HG02885 (cell line): ENCODE measurements around the gene RAB3A.

Source experiments
- ATAC-seq: cut with Tn5 transposase; IDR thresholded peaks from one replicate; pipeline ENCODE4 v1.9.1; 2021; ENCODE audit warnings: mild to moderate bottlenecking; ENCODE audit not compliant: unreplicated experiment, poor library complexity

RAB3A gene, protein sequence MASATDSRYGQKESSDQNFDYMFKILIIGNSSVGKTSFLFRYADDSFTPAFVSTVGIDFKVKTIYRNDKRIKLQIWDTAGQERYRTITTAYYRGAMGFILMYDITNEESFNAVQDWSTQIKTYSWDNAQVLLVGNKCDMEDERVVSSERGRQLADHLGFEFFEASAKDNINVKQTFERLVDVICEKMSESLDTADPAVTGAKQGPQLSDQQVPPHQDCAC

DNA sequence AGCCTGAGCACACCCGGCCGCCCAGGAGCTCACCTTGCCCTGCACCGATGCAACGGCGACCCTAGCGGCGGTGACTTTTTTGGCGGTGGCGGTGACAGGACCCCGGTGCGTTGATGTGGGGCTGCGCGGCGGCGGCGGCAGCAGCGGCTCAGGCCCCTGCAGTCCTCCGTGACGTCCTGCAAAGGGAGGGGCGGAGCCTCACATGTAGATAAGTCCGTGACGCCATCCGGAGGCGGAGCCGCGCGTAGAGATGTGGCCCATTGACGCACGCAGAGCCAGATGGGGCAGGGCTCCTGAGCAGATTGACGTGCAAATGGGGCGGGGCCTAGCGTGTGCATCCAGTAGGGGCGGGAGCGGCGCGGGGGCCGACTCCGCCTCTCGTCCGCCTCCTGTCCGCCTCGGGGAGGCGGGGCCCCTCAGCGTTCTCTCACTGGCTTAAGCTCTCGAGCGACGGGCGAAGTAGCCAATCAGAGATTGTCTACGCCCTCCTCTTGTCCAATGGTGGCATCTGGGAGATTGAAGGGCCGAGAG is at the start of gene RAB3A:
TSS of gene RAB3A (minus strand) at position 180 of the 531 bp plus-strand sequence. CDS start 1,302 bp downstream, outside the sequence.
- peak; percentile 89 for ATAC-seq

DNA sequence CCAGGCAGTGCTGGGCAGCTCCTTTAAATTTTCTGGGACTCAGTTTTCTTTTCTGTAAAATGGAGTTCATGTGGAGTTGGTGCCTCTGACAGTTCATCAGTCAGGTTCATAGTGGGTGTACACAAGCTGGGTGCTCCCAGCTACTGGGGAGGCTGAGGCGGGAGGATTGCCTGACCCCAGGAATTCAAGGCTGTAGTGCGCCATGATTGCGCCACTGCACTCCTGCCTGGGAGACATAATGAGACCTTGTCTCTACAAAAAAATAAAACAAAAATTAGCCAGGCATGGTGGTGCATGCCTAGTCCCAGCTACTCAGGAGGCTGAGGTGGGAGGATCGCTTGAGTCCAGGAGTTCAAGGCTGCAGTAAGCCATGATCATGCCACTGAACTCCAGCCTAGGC is 49.3 kb upstream of the RAB3A start:
- ATAC-seq, result no peak

DNA sequence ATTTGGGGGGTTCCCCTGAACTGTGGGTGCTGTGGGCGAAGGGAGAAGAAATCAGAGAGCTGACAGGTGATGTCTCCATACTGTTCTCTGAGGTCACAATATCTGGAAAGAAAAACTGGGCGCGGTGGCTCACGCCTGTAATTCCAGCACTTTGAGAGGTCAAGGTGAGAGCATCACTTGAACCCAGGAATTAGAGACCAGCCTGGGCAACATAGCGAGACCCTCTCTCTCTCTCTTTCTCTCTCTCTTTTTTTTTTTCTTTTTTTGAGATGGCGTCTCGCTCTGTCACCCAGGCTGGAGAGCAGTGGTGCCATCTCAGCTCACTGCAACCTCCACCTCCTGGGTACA is 48.5 kb upstream of the RAB3A start:
- no peak for ATAC-seq

DNA sequence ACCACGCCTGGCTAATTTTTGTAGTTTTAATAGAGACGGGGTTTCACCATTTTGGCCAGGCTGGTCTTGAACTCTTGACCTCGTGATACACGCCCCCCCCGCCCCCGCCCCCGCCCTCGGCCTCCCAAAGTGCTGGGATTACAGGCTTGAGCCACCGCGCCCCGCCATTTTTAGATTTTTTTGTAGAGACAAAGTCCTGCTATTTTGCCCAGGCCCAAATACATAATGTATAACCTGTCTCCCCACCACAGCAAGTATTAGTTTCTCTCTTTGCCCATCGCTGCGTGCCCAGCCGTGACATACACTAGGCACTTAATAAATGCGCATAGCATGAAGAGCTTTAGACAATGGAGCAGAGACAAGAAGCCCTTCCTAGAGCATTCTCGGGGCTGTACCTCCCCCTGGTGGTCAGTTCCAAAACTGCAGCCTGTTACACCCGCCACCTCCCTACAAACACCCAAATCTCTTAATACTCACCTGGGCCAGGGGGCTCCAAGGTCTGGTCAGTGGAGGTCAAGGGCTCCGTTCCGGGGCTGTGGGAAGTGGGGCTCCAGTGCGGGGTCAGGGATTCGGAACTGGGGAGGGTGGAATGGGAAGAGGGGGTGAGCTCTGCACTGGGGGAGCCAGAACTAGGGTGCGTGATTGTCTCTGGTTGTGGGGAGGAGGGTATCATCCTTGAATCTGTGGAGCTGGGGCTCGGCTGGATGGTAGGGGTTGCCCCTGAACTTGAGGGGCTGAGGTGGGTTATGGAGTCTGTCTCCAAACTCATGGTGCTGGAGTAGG is 47.9 kb upstream of the RAB3A start:
- ATAC-seq, result no peak

DNA sequence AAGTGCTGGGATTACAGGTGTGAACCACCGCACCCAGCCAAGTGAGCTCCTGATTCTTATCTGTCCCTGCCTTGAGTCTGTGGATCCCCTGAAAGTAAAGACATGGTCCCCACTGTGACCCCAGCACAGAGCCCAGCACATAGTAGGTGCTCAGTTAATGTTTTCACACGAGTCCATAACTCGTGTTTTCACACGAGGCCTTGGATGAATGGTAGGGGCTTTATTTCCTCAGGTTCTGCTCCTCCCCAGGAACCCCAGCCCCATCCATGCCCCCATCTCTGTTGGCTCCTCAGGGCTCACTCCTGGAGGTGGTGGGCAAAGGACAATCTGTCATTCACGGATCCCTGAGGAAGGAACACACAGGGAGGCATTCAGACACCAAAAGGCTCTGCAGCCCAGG is 46.0 kb upstream of the RAB3A start:
- no peak for ATAC-seq

DNA sequence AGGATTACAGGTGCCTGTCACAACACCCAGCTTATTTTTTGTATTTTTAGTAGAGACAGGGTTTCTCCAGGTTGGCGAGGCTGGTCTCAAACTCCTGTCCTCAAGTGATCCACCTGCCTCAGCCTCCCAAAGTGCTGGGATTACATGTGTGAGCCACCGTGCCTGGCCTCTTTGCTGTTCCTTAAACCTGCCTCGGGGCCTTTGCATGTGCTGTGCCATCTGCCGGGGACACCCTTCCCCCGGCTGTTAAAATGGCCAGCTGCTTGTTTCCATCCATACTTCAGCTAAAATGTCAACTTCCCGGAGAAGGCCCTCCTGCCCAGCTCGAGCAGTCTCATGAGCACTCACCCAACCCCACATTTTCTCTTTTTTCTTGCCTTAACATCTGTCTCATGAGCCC is 41.5 kb upstream of the RAB3A start:
- ATAC-seq, result no peak

DNA sequence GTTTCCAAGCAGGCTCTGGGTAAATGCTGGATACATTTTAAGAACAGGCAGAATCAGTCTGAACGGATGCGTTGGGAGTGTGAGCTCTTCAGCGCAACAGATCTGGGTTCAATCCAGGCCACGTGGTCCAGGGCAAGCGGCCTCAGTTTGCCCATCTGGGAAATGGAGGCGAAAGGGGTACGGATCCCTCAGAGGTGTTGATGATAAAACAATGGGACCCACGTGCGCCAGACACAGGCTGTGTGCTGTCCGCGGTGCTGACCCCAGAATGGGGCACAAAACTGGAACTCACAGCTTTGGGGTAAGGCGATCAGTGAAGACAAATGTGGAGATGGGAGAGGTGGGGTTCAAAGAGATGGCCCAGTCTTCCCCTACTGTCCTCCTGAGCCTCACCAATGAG is 35.5 kb upstream of the RAB3A start:
- ATAC-seq, result no peak

DNA sequence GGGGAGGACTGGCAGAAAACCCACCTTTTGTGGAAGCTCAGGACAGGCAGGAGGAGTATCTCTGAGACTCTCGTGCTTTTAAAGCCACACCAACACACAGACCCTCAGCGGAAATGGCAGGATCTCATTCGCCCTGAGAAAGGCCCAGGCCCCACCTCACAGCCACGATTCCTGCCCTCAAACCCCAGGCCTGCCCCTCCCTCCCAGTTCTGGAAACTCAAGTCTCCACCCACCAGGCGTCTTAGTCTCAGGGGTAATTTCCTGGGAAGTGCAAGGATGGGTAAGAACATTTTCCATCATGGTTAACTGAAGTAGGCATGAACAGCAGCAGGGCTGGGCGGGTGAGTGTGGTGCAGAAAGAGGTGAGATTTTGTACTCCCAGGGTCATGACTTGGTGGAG is 30.4 kb upstream of the RAB3A start:
- ATAC-seq, result no peak

DNA sequence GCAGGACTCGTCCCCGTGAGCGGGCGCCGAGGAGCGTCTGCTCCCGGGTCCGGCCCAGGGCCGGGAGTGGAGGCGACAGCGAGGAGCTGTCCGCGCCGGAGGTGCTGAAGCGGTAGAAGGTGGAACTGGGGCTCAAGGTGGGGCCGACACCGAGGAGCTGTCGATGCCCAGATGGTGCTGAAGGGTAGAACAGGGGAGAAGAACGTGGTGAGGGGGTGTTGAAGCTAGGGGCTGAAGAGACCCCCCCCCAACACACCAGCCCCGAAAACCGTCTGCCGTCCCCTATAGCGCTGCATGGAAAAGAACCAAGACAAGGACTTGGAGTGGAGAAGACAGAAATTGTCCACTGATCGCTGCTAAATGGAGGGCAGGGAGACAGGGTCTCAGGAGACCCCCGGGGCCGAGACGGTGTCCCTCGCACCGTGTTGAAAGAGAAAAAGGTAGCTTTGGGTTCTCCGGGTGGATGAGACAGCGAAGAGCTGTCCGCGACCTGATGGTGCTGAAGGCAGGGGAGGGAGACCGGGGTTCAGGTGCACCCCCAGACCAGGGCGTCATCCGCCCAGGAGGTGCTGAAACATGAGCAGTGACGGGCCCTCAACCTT is 29.5 kb upstream of the RAB3A start:
- no peak for ATAC-seq

DNA sequence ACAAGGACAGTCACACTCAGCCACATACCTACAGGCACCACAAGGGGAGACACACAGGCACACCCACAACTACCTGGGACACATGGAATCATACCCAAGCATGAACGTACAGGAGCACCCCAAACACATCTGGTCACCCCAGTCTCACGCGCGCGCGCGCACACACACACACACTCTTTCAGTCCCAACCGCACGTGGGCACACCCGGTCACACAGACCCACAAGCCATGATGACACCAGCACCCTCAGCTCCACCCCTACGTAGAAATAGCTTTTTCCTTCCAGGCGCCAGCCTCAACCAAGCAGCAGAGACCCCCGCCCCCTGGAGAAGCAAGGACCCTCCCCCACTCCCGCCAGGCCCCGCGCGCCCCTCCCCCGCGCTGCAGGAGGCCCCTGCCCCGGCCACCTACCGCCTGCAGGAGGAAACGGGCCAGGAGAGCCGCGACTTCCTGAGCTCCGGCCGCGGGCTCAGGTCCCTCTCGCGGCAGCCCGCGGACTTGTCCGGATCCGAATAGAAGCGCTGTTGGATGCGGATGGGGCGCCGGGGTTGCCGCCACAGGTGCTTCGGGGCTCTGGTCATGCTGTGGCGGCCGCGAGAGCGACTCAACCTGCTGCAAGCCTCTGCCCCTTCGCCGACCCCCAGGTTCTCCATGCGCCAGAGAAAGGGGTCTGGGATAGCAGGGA is 28.8 kb upstream of the RAB3A start:
- no peak for ATAC-seq

DNA sequence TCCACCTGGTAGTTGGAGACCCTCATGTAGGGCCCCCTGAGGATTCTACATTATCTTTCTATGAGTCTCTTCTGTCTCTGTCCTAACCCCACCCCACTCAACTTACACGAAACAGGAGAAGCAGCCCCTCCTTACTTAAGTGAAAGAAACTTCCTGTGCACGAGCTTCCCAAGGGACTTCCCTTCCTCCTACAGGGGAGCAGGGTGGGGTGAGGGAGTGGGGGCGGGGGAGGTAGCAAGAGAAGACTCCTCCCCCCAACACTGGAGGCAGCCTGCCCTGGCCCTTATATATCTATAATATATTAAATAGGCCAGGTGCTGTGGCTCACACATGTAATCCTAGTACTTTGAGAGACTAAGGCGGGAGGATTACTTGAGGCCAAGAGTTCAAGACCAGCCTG is 27.9 kb upstream of the RAB3A start:
- no peak for ATAC-seq

DNA sequence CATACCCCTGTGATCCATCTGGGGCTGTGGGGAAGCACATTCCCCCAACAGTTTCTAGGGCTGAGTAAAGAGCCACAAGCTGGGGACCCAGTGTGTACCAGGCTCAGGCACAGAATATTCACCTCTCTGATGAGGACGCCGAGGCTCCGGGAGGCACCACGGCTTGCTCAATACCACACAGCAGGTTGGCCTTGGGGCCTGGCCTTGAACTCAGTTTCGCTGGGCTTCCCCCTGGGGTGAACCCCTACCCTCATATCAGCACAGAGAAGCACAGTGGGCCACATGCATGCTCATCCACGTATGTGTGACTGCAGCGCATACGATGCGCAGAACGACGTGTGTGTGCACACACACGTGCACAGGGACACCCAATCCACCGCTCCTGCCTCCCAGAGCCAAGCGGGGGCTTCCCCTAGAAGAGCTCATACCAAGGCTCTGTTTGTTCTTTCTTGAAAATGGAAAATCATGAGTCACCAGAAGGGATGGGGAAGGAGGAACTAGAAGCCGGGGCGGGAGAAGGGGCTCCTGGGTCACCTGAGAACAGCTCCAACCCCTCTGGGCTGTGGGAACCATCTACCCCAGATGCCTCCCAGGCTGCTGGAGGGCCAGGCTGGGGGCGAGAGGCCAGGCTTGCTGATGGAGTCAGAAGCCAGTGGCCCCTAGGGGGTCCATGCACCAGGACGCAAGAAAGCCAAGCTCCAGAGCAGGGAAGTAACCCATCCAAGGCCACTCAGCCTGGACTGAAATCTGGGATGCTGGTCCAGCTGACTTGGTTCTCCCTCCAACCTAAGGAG is 27.3 kb upstream of the RAB3A start:
- ATAC-seq, result no peak

DNA sequence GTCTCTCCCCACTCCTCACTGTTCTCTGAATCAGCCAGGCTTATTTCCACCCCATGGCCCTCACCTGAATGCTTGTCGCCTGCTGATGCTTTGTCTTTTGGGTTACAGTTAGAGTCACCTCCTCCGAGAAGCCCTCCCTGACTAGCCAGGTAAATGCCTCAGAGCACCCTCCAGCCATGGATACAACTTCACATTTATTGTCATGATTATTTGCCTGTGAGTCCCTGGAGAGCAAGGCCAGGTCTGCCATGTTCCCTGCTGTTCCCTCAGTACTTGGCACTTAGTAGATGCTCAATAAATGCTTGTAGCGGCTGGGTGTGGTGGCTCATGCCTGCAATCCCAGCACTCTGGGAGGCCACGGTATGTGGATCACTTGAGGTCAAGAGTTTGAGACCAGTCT is 26.1 kb upstream of the RAB3A start:
- ATAC-seq, result no peak

DNA sequence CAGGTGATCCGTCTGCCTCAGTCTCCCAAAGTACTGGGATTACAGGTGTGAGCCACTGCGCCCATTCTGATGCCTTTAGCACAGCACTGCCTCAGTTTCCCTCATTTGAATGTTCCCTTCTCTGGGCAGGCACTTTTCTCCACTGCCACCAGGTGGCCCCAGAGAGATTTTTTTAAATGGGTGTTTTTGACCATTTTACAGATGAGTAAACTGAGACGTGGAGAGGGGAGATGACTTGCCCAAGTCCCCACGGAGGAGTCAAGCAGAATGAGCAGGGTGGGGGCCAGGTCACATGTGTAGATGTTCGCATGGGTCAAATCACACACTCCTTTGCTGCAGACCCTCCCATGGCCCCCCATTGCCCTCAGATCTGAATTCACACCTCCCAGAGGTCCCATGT is 25.6 kb upstream of the RAB3A start:
- no peak for ATAC-seq

DNA sequence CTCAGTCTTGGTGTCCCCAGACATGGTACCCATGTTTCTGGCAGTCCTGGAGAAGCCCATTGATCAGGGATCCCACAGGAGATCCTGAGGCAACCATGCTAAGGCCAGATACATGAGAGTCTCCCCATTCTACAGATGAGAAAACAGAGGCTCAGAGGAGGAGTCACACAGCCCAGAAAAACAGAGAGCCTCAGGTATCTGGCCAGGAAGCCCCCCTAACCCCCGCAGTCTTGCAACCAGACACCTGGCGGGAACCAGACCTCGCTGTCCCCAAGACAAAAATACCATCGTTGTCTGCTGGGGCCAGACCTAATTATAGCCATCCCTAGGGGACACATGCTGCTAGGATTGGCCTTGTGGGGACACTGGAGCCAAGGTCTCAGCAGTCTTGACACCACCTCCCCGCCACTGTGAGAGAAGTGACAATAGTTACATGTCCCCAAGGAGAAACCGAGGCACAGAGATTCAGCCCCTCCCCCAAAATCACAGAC is 24.0 kb upstream of the RAB3A start:
- no peak for ATAC-seq

DNA sequence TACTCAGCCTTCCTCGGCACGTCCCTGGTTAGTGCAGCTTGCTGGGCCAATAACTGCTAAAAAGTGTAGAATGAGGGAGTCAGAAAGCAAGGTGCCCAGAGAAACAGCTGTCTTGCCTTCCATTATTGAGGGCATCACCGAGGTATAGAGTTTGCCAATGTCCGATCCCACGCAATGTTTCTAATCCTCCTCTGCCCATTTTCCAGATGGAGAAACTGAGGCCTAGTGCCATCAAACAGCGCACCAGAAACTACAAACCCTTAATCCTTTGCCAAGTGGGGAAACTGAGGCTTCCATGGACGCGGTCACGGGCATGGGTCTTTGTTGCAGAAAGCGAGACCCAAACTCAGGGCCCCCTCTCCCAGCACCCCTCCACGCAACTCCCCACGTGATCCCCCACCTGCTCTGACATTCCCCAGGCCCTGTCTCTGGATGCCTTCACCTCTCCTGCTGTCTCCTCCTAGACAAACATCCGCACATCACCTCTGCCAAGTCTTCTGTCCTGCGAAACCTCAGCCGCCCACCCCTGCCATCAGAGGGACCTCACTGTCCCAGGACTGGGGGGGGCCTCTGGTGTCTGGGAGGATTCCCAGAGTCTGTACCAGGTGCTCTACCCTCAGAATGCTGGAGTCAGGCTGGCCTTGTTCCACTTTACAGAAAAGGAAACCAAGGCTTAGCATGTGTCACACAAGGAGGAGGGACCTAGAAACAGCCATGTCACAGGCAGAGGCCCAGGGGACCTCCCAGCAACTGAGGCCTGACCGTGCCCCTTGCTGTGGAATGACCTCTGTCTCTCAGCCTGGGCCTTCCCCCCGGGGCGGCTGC is 23.3 kb upstream of the RAB3A start:
- no peak for ATAC-seq

DNA sequence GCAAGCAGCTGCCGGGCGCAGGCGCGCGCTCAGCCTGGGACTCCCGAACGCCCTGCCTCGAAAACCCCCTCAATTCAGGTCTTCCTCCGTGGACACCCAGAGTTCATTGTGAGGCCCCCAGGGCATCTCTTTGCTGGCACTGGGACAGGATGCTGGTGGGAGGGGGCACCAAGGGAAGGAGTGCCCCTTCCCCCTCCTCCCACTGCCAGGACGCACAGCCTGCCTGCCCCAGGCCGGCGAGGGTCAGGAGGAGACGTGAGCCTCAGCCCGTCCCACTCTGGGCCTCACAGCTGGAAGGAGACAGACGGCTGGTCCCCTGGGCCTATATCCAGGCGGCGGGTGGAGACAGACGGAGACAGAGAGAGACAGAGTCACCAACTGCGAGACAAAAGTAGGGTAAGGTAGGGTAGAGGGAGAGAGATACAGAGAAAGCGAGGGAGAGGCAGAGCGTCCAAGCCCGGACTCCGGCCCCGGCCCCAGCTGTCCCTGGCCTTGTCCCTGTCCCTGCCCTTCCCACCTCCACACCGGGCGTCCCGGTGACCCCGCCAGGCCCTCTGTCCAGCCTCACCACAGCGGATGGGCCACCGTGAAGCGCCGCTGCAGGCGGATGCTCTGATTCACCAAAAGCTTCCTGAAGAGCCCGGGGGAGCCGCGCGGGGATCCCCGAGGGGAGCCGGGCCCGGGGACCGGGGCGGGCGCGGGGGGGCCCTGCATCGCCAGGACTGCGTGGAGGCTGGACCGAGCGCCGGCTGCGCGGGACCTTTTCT is 22.0 kb upstream of the RAB3A start, which contains the start of gene PDE4C:
TSS of gene PDE4C (minus strand) at position 737 of the 767 bp plus-strand sequence. CDS start at position 714, 23 bp downstream.
- no peak for ATAC-seq

DNA sequence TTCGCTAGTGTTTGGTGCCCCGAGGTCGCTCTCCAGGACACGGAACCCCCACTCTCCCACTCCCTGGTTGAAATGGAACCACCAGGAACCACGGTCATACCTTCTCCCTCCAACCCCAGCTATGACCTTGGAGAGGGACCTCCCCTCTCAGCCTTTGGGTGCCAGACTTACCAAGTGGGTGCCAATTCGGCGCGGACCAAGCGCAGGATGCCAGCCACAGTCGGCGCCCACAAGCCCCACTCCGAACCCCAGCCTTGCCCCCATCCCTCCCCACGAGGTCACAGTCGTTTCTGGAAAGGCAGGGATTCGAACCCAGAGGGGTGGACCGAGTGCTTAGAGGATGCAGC is 21.5 kb upstream of the RAB3A start:
- no peak for ATAC-seq
